LHCN-M2 (cell line): ENCODE results near the gene KIF6. TPM values are rescaled to one million over a fixed set of nuclear protein-coding genes. Genes with fewer than 3 reads are reported as not detected.

Experiments
- DNase-seq: peaks from one replicate; pipeline ENCODE4 v3.0.0-alpha.2; 2012; ENCODE audit warnings: low read depth
- total RNA-seq: library from RNA; depleted of rRNA; stranded (reverse); fragments of >200 nt; gene quantifications from 2 replicates; pipeline ENCODE4 v1.2.3, GENCODE V29; 2014

KIF6 gene
- total RNA-seq, 1 experiment from 2014 or later: not detected

DNA sequence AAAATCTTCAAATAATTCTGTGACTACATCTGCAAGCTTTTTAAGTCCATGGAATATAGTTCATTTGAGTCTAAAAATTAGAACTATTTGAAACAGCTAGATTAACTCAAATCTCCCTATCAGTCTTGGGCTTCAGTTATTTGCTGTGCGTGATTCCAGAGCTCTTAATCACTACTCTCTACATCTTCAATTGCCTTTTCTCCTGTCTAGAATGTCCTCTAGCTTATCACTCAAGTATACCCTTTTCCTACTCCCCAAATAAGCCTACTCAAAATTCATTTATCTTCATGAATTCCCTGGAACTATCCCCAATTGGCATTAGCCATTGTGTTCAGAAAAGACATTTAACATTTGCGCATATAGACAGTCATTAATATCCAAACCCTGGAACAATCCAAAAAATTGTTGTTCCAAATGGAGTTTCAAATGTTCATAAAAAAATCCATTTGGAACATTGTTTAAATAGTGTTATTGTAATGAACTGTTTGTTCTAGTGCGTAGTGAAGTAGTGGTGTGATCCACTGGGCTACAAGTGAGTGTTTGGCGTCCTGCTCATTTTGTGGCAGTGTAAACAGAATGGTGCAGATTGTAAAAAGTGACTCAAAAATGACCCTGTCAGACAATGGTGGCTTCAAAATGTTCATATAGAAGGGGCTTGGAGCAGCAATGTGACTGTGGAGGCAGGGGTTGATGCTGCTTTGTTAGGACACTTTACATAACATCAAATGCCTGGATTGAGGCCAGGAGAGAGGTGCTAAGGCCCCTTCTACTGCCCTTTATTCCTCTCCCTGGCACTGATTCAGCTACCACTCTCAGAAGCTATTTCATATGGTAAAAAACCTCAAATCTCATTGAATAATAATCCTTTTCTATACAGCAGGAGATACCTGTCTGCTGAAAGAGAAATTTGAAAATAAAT is 122.3 kb downstream of the KIF6 start:
- DNase-seq: no peak

- DNase-seq: no peak
These were observed 125.2 kb downstream of the KIF6 start for GRCh38 chr6:39599973-39600372.

GRCh38 chr6:39599341-39599740 is 125.9 kb downstream of the KIF6 start:
- no peak for DNase-seq

DNA sequence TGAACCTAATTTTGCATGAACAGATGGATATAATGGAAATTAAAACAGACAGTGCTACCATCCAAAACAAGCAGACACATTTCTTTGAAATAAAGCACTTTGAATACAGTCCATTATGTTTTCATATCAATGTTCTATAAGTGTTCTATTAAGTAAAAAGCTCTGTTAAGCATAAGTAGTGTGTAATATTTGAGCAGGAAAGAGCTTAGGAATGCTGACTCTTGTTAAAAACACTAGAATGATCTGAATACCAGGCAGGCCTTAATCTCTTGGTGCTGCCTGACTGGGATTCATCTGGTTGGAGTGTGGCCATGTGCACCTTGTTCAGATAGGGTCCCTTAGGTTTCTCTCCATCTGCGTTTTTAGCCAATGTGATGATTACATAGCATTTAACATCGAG is 130.9 kb downstream of the KIF6 start:
- no peak for DNase-seq

DNA sequence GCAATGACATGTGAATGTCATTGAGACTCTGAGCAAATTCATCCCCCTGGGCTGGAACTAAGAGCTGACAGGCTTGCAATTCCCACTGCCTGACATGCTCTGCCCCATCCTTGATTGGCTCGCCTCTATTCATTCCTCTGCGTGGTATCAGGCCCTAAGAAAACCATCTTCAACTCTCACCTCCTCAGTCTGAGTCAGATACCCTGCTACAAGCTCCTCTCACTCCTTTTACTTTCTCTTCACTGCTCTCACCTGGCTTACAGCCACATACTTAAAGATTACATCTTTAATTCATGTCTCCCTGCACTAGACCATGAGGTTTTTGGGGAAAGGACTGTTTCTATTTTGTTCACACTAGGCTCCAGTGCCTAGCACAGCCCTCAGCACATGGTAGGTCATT is 131.6 kb downstream of the KIF6 start:
- no peak for DNase-seq

GRCh38 chr6:39590871-39591393 is 134.3 kb downstream of the KIF6 start:
- DNase-seq: no peak

DNA sequence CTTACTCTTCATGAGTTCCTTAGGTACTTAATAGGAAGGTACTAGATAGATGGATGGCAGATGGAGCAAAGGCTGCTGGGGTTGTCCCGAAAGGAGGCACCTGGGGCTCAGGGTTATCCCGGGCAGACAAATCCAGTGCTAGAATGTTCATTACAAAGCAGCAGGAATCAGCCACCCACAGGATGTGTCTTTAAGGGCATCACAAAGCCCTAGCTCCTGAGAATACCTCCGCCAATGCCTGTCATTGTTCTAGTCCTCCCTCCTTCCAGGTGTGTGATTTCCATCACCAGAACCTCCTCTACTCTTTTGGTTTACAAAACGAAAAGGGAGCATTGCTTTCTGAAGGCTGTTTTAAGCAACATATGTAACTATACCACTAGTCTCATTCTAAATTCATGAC is 138.1 kb downstream of the KIF6 start:
- DNase-seq: no peak

DNA sequence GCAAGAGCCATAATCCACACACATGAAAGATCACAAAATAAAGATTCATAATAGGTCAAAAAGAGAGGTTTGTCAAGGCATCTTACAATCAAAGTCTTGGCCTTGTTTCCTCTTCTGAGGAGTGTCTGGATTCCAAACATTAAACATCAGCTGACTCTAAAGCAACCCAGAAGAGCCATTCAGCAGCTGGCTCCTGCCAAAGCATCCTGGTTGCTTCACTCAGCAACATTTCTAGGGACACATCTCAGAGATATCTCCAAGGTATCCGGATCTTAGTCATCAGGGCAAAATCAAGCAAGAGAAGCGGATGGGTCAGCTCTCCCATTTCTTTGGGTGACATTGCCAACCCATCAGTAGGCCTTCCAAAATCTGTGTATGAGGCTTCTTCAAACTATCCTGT is 139.6 kb downstream of the KIF6 start:
- no peak for DNase-seq

DNA sequence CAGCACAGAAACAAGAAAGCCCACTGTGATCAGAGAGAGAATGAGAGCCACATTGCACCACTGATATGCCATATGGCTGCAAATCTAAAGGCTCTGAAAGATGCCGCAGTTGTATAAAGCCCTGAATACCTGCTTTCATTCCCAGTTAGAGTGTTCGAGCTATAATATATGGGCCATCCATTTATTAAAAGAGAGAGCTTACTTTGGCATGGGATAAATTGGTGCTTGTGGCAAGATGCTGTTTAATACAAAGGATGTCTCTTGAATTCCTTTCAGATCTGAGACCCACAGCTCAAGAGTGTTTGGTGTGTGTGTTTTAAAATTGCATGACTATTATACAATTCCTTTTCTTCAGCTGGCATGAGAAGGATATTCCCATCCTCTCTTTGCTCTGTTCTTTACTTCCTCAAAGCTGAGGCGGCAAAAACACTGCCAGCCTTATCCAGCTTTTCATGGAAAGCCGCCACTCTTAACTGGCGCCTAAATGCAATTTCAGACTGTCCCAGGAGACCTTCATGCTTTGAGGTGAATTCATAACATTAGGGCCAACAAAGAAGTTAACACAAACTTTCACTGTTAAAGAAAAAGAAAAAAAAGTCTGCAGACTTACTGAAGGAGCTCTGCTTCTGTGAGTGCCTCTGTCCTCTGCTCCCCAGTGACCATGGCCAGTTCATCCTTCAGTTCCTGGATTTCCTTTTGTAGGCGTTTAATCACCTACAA is 147.6 kb downstream of the KIF6 start:
- no peak for DNase-seq

DNA sequence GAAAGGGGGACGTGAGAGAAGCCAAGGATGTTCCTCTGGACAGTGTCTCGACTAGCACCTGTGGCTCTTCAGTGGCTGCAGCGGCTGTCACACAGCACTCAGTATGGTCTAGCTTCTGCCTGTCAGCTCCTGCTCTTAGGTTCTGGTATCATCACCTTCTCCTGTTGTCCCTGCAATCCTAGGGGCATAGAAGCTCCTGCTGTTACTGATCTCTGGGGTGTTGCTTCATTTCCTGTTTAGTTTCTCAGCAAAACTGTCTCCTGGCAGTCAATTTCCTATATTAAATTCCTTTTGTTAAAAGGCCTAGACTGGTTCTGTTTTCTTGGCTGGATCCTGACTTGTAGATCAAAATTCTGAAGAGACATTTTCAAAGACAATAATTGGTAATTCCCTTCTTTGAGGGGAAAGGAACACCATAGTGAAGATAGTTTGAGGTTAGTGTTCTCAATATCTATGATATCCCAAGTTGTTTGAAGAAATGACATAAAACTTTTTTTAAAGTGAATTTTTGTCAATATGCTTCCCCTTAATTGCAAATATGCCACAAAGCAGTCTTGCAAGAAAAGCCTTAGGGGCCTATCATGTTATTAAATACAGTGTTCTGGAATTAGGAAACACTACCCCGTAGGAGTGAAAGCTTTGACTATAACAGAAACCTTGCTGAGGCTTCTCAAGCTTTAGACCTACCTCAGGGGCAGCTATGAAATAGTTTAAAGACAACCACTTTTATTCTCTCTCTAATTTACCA is 148.5 kb downstream of the KIF6 start:
- no peak for DNase-seq

GRCh38 chr6:39574991-39575390 is 150.2 kb downstream of the KIF6 start:
- no peak for DNase-seq

GRCh38 chr6:39573541-39573940 is 151.7 kb downstream of the KIF6 start:
- no peak for DNase-seq

- no peak for DNase-seq
These were observed 152.4 kb downstream of the KIF6 start for GRCh38 chr6:39572661-39573340.

GRCh38 chr6:39568896-39569295 is 156.3 kb downstream of the KIF6 start:
- peak; percentile 3 for DNase-seq

DNA sequence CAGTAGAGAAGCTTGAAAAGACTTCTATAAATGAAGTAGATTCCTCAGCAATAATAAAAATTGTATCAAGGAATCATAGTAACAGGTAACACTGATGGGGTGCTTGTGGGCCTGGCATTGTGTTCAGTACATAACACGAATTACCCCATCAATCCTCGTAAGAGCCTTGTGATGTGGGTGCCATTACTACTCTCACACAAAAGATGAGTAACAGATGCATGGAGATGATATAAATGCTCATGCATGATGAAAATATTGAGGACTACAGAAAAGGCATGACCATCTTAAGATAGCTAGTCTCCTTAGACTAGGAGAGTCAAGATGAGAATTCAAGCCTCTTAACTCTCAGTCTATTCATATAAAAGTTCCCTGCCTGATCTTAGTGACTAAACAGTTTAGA is 158.1 kb downstream of the KIF6 start:
- DNase-seq: no peak

DNA sequence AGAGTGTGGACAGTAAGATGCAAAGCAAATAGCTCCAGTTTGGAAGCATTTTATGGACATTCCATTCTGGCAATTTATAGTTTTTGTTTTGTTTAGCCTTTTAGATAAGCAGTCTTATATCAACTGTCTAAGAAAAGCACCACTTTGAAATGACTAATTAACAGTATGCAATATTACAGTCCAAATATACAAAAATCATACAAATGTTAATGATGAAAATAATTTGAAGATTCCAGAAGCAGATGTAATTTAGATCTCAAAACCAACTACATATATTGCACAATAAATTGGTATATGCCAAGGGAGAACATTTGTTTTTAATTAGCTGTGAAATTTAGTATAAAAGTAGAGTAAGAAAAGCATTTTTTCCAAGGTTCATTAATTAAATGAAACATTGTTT is 158.8 kb downstream of the KIF6 start:
- DNase-seq: no peak

- DNase-seq: no peak
These were observed 159.3 kb downstream of the KIF6 start for GRCh38 chr6:39565956-39566355.

GRCh38 chr6:39563566-39564311 is 161.5 kb downstream of the KIF6 start:
- DNase-seq: no peak

DNA sequence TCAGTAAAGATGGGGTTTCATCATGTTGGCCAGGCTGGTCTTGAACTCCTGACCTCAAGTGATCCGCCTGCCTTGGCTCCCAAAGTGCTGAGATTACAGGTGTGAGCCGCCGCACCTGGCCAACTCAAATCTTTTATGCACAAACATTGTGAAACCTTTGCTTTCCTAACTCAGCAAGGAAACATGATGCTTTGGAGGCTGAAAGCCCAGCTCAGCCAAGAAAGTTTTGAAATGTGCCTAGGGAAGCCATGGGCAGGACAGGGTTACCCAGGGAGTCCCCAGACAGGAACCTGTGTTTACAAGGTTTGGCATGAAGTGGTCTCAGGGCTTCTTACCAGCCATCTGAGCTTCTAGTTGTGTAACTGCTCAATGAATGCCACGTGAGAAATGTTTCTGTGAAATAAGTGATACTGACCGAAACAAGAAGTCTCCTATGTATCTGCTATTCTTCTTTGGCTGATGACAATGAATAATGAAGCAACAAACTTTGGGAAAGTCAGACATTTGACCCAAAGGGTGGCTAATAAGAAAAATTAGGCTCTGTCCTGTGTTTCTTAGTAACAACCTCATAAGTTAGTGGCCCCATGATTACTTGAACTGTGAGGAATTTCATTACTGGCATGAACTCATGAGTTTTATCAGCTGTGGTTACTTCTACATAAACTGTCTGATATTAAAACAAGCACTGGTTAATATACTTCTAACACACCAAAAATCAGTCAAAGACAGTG is 163.5 kb downstream of the KIF6 start:
- no peak for DNase-seq

DNA sequence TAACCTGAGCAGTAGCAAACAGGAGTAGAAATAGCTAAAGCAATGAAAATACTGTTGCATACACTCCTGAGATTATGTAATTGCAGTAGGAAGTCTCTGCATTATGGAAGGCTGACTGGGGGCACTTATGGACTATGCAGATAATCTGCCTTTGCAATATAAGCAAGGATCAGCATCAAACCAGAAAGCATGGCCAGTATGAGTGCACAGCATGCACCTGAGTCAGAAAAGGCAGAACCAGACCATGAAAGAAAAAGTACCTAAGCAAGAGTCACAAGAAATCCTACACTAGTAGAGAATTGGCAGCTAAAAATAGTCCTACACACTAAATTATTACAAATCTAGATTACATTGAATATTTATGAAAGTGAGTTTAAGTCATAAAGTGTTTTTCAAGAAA is 164.3 kb downstream of the KIF6 start:
- no peak for DNase-seq
